Natural killer cell (primary cell): ENCODE results near the gene RACK1. TPM values are rescaled to one million over a fixed set of nuclear protein-coding genes. Genes with fewer than 3 reads are reported as not detected.

Source experiments
- ATAC-seq, 3 donors: fragments of 150-1000 bp in 2 of 3; fragments of 200-7000 bp in 1 of 3; cut with Tn5 transposase; 1 replicate in 1 of 3; 2 replicates in 2 of 3; pipeline ENCODE4 v1.10.0; 2021; ENCODE audit warnings: mild to moderate bottlenecking in 2 of 3, moderate library complexity in 2 of 3
- DNase-seq, 2 donors: peaks; one replicate each; pipeline versions ENCODE4 v3.0.0 to v3.0.0-alpha.2; 2013 to 2021; ENCODE audit warnings: mixed read lengths in 1 of 2
- H3K27ac ChIP-seq: one replicate; pipeline ENCODE4 v1.5.1; 2013; ENCODE audit warnings: mild to moderate bottlenecking, low read length
- H3K27me3 ChIP-seq: one replicate; pipeline ENCODE4 v1.6.1; 2013; ENCODE audit warnings: low read length; ENCODE audit not compliant: control insufficient read depth, insufficient read depth
- H3K36me3 ChIP-seq: one replicate; pipeline ENCODE4 v1.6.1; 2013; ENCODE audit warnings: low read length; ENCODE audit not compliant: control insufficient read depth, insufficient read depth
- H3K4me1 ChIP-seq: one replicate; pipeline ENCODE4 v1.6.1; 2013; ENCODE audit warnings: low read length; ENCODE audit not compliant: control insufficient read depth, insufficient read depth
- H3K4me3 ChIP-seq: one replicate; pipeline ENCODE4 v1.5.1; 2013; ENCODE audit warnings: low read length
- H3K9me3 ChIP-seq: one replicate; pipeline ENCODE4 v1.6.1; 2013; ENCODE audit warnings: low read length; ENCODE audit not compliant: control insufficient read depth, insufficient read depth
- H3K27ac Mint-ChIP-seq, 2 donors: one replicate each; pipeline ENCODE4 v1.8.0; 2022; ENCODE audit warnings: mild to moderate bottlenecking in 2 of 2, mixed read lengths in 2 of 2, moderate library complexity in 1 of 2
- H3K27me3 Mint-ChIP-seq, 2 donors: one replicate each; pipeline ENCODE4 v1.8.0; 2022; ENCODE audit warnings: low read depth in 2 of 2, mixed read lengths in 2 of 2
- H3K36me3 Mint-ChIP-seq: one replicate; pipeline ENCODE4 v1.8.0; 2022; ENCODE audit warnings: mixed read lengths
- H3K4me1 Mint-ChIP-seq, 2 donors: one replicate each; pipeline ENCODE4 v1.8.0; 2022; ENCODE audit warnings: mixed read lengths in 2 of 2
- H3K4me3 Mint-ChIP-seq: one replicate; pipeline ENCODE4 v1.8.0; 2022; ENCODE audit warnings: mild to moderate bottlenecking, moderate library complexity, mixed read lengths
- H3K9me3 Mint-ChIP-seq, 2 donors: one replicate each; pipeline ENCODE4 v1.8.0; 2022; ENCODE audit warnings: mixed read lengths in 2 of 2
- CTCF ChIP-seq: fragments of 200-600 bp; IDR thresholded peaks from one replicate; pipeline ENCODE4 v1.8.0; 2022; ENCODE audit warnings: antibody characterized with exemption
- WGBS: methylation state at CpG from one replicate; pipeline ENCODE4 v1.1.7; 2013; ENCODE audit warnings: missing lambda C conversion rate; ENCODE audit not compliant: insufficient coverage; 5-methylcytosine and 5-hydroxymethylcytosine counted together
- intact Hi-C: fragments of 100-400 bp; cut with micrococcal nuclease; formaldehyde crosslinking; loops from one replicate; pipeline ENCODE4 v1.14.2; 2022
- total RNA-seq, 4 donors: library from RNA; stranded (reverse); fragments of 120-200 nt in 1 of 4; gene quantifications; one replicate each; pipeline versions ENCODE4 v1.2.3 to v1.2.4, GENCODE V29; 2013 to 2022

Gene RACK1
- total RNA-seq, 3 donors from 2014 or later (not counting 1 experiment from before 2014, with no cell fraction given), result 1,089 to 1,233 (median 1,138) TPM

DNA sequence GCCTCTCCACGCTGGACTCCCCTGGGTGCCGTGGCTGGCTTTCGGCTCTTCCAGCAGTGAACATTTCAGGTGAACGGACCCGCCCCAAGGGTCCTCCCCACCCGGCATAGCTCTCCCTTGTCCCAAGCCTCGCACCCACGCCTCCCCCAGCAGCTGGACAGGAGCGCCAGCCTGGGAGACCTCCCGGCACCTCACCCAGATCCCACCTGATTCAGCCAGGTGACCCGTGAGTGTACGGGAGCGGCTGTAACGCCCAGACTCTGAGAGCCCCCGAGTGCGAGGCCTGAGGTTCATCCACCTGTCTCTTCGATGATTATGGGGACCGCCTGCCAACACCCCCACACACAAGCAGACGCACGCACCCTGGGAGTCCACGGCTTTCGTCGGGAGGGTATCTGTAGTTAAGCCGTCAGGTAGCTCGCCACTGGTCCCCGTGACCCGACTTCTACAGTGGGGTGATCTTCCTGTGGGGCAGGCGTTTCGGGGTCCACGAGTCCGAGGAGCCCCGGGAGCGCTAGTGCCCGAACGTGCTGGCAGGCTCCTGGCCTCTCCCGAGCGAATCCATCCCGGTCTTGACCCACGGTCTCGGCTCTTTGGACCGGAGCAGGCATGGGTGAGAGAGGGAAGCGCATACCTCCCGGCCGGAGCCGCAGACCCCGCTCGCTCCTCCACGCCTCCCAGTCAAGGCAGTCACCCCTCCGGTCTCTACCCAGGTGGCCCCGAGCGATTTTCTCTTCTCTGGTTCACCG, 53.6 kb downstream of the RACK1 start:
- Histone ChIP-seq H3K4me1 (peaks cover 41% of the 10 kb centered on the region), H3K27me3 (no peaks in the 10 kb centered on the region), H3K4me3 (peak overlapping the region; percentile 91), H3K9me3 (no peaks in the 10 kb centered on the region), H3K27ac (peak overlapping the region; percentile 79), H3K36me3 (no peaks in the 10 kb centered on the region)
- peaks cover 10% of the 10 kb centered on the region for H3K36me3 Mint-ChIP-seq
- no peak for TF ChIP-seq CTCF
- peaks cover 6 to 11% of the 10 kb centered on the region in 2 donors for H3K27me3 Mint-ChIP-seq
- WGBS, result under 1% methylated on average over 52 of the region's 52 CpGs
- peak overlapping the region; percentile 99 to 100 for H3K27ac Mint-ChIP-seq
- peak overlapping the region; percentile 100 for H3K4me3 Mint-ChIP-seq
- no peak for ATAC-seq
- peak; percentile 36 to 68 for DNase-seq
- H3K9me3 Mint-ChIP-seq, result no peaks in the 10 kb centered on the region
- peaks cover 51 to 65% of the 10 kb centered on the region in 2 donors for H3K4me1 Mint-ChIP-seq
- intact Hi-C loops, result loop anchor here (2.0 to 10.0 kb wide), 2 partner anchors 71 to 385 kb away; partner anchors contain the start of genes MGAT1 and TRIM52

DNA sequence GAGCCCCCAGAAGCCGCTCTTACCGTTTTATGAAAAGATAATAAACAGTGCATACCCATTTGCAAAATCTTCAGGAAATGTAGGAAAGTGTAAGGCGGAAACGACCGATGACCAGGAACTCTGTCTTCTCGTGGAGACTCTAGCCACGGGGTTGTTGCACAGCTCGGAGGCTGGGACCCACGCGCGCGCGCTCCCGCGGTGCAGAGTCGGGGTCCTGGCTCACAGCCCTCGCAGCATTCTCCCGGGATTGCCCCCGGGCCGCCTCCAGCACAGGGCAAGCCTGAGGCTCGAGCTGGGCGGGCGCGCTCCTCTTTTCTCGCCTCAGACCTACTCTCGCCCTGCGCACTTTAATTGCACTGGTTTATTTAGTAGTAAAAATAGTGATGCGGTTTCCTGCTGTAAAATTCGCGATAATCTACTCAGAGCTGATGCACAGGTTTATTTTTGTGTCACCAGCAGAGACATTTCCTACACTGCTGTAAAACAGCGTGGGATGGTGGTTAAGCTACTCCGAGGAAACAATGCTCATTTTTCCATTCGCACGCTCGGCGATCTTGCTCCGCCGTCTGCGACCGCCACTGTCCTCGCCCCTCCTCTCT, 54.2 kb downstream of the RACK1 start:
- H3K36me3 Mint-ChIP-seq, result peaks cover 10% of the 10 kb centered on the region
- Histone ChIP-seq H3K36me3 (no peaks in the 10 kb centered on the region), H3K4me3 (peak overlapping the region; percentile 91), H3K27me3 (no peaks in the 10 kb centered on the region), H3K9me3 (no peaks in the 10 kb centered on the region), H3K27ac (peak overlapping the region; percentile 79), H3K4me1 (peaks cover 47% of the 10 kb centered on the region)
- H3K4me1 Mint-ChIP-seq, result peaks cover 55 to 68% of the 10 kb centered on the region in 2 donors
- H3K27me3 Mint-ChIP-seq, result peaks cover 6 to 11% of the 10 kb centered on the region in 2 donors
- no peaks in the 10 kb centered on the region for H3K9me3 Mint-ChIP-seq
- peak overlapping the region; percentile 99 to 100 for H3K27ac Mint-ChIP-seq
- DNase-seq (peak; percentile 44 to 84), ATAC-seq (peak; percentile 19 to 51 (median 38))
- intact Hi-C loops, result loop anchor here (10.0 kb wide), 1 partner anchor 385 kb away; the partner anchor contains the start of gene MGAT1
- TF ChIP-seq CTCF, result no peak
- peak overlapping the region; percentile 100 for H3K4me3 Mint-ChIP-seq
- WGBS, result under 1% methylated on average over 41 of the region's 41 CpGs

GRCh38 chr5:181188700-181189362, 54.9 kb downstream of the RACK1 start:
- Histone ChIP-seq H3K4me1 (peaks cover 53% of the 10 kb centered on the region), H3K36me3 (no peaks in the 10 kb centered on the region), H3K4me3 (peak overlapping the region; percentile 91), H3K27me3 (no peaks in the 10 kb centered on the region), H3K9me3 (no peaks in the 10 kb centered on the region), H3K27ac (peak overlapping the region; percentile 79)
- intact Hi-C loops, result loop anchor here (1.0 to 10.0 kb wide), 4 partner anchors 18 to 384 kb away; partner anchors contain the start of gene MGAT1
- Mint-ChIP-seq H3K4me1 (peaks cover 60 to 75% of the 10 kb centered on the region in 2 donors), H3K27ac (peak overlapping the region; percentile 99 to 100), H3K36me3 (peaks cover 10% of the 10 kb centered on the region), H3K27me3 (peaks cover 6 to 11% of the 10 kb centered on the region in 2 donors), H3K9me3 (no peaks in the 10 kb centered on the region), H3K4me3 (peak overlapping the region; percentile 100)
- 0% methylated on average over 35 of the region's 35 CpGs for WGBS
- no peak for TF ChIP-seq CTCF
- DNase-seq (peak; percentile 81 to 92), ATAC-seq (peak; percentile 12 to 19 (median 14))
